ENCODE measurements around the gene FAM50A.
A peak's percentile ranks its signal among the peaks of the same experiment; 100 is the strongest.

FAM50A gene

GRCh38 chrX:154466907-154467306 lies 23.0 kb downstream of the FAM50A start:
- no peak for DNase-seq

- no peak for DNase-seq
These were observed 23.6 kb downstream of the FAM50A start for GRCh38 chrX:154467556-154467955.

GRCh38 chrX:154468217-154468616 lies 24.3 kb downstream of the FAM50A start:
- DNase-seq, result no peak

- DNase-seq, result no peak
These were observed 25.2 kb downstream of the FAM50A start for GRCh38 chrX:154469114-154469513.

GRCh38 chrX:154469880-154470279 lies 25.9 kb downstream of the FAM50A start:
- DNase-seq, result no peak

- DNase-seq, result no peak
These were observed 26.5 kb downstream of the FAM50A start for GRCh38 chrX:154470434-154470833.

- no peak for DNase-seq
These were observed 27.1 kb downstream of the FAM50A start for GRCh38 chrX:154470914-154471568.

GRCh38 chrX:154471839-154472684 lies 28.1 kb downstream of the FAM50A start:
- no peak for DNase-seq

- DNase-seq, result no peak
These were observed 29.0 kb downstream of the FAM50A start for GRCh38 chrX:154472685-154473632.

- no peak for DNase-seq
These were observed 29.7 kb downstream of the FAM50A start for GRCh38 chrX:154473683-154474082.

GRCh38 chrX:154476821-154477220 lies 32.9 kb downstream of the FAM50A start:
- no peak for DNase-seq

GRCh38 chrX:154477891-154478477 lies 34.0 kb downstream of the FAM50A start:
- no peak for DNase-seq

- peak; percentile 8 for DNase-seq
These were observed 35.0 kb downstream of the FAM50A start, which contains the start of gene LAGE3 for GRCh38 chrX:154478728-154479622. LAGE3 (minus strand) TSS chrX:154479281; CDS start chrX:154478915, 366 bp downstream.

GRCh38 chrX:154481195-154481594 lies 37.3 kb downstream of the FAM50A start:
- DNase-seq, result no peak

GRCh38 chrX:154481911-154482601 lies 38.1 kb downstream of the FAM50A start:
- no peak for DNase-seq

GRCh38 chrX:154482786-154483185 lies 38.8 kb downstream of the FAM50A start:
- no peak for DNase-seq

- no peak for DNase-seq
These were observed 39.4 kb downstream of the FAM50A start for GRCh38 chrX:154483325-154483724.

- no peak for DNase-seq
These were observed 40.6 kb downstream of the FAM50A start for GRCh38 chrX:154484255-154485149.

GRCh38 chrX:154485150-154486051 lies 41.5 kb downstream of the FAM50A start:
- DNase-seq, result no peak
